ENCODE results near the gene ATP9B. TPM values are rescaled to one million over a fixed set of nuclear protein-coding genes. Genes with fewer than 3 reads are reported as not detected.

ATP9B gene
- total RNA-seq, 1 experiment from 2014 or later = 25.6 TPM

DNA sequence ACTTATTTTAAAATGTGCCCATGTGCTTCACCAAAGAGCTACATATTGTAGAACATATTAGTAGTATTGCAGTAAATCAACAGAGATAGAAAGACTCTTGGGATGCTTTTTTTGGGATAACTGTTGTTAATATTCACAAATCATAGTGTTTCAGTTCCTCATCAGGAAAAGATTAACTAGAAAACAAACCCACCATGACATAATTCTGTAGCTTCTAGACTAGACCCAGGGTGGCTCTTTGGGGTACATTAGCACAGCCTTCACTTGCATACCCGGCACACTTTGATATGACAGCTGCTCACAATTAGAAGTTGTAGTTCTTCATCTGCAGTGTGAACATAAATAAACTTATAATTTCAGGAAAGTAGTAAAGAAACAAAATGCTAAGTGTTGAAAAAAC, 154.2 kb downstream of the ATP9B start:
- no TSS peak for BruUV-seq (replicated peaks)
- intact Hi-C loops (cut with micrococcal nuclease; ENCODE audit: unreplicated experiment) = no loop called here
- Mint-ChIP-seq H3K27me3 (ENCODE audit: unreplicated experiment) (no peaks in the 10 kb centered on the region), H3K4me3 (ENCODE audit: low read depth, unreplicated experiment) (no peak overlapping the region), H3K27ac (ENCODE audit: unreplicated experiment) (no peak overlapping the region), H3K9me3 (ENCODE audit: low read depth, unreplicated experiment) (no peaks in the 10 kb centered on the region), H3K4me1 (ENCODE audit: low read depth, unreplicated experiment) (no peaks in the 10 kb centered on the region), H3K36me3 (ENCODE audit: insufficient read depth, unreplicated experiment) (no peaks in the 10 kb centered on the region)
- DNase-seq = no peak
- CTCF ChIA-PET = no interaction called here
- TF ChIP-seq, protein P1, sequence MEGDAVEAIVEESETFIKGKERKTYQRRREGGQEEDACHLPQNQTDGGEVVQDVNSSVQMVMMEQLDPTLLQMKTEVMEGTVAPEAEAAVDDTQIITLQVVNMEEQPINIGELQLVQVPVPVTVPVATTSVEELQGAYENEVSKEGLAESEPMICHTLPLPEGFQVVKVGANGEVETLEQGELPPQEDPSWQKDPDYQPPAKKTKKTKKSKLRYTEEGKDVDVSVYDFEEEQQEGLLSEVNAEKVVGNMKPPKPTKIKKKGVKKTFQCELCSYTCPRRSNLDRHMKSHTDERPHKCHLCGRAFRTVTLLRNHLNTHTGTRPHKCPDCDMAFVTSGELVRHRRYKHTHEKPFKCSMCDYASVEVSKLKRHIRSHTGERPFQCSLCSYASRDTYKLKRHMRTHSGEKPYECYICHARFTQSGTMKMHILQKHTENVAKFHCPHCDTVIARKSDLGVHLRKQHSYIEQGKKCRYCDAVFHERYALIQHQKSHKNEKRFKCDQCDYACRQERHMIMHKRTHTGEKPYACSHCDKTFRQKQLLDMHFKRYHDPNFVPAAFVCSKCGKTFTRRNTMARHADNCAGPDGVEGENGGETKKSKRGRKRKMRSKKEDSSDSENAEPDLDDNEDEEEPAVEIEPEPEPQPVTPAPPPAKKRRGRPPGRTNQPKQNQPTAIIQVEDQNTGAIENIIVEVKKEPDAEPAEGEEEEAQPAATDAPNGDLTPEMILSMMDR (IDR thresholded peaks at IDR 0.05; ENCODE audit: unreplicated experiment) = no peak

DNA sequence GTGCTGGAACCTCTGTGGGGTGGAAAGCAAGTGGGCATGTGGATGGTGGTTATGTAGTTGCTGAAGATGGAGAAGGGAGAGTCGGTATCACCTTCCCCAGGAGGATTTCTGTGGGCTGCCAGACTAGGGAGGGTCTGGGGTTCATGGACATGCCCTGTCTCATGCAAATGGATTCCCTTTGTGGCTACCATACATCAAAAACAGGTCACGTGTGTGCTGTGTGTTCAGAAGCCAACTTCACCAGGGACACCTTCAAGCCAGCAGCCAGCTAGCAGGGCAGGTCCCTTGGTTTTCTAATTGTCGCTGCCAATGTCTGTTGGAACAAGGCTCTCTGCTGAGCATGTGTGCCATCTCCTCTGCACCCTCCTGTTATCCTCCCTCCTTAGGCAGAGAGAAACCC, 155.2 kb downstream of the ATP9B start:
- Mint-ChIP-seq H3K4me3 (ENCODE audit: low read depth, unreplicated experiment) (no peak overlapping the region), H3K4me1 (ENCODE audit: low read depth, unreplicated experiment) (no peaks in the 10 kb centered on the region), H3K36me3 (ENCODE audit: insufficient read depth, unreplicated experiment) (no peaks in the 10 kb centered on the region), H3K27me3 (ENCODE audit: unreplicated experiment) (no peaks in the 10 kb centered on the region), H3K27ac (ENCODE audit: unreplicated experiment) (no peak overlapping the region), H3K9me3 (ENCODE audit: low read depth, unreplicated experiment) (no peaks in the 10 kb centered on the region)
- TF ChIP-seq, protein P1 (IDR thresholded peaks at IDR 0.05; ENCODE audit: unreplicated experiment) = no peak
- intact Hi-C loops (cut with micrococcal nuclease; ENCODE audit: unreplicated experiment) = no loop called here
- BruUV-seq (replicated peaks) = no TSS peak
- CTCF ChIA-PET = no interaction called here
- DNase-seq = no peak

DNA sequence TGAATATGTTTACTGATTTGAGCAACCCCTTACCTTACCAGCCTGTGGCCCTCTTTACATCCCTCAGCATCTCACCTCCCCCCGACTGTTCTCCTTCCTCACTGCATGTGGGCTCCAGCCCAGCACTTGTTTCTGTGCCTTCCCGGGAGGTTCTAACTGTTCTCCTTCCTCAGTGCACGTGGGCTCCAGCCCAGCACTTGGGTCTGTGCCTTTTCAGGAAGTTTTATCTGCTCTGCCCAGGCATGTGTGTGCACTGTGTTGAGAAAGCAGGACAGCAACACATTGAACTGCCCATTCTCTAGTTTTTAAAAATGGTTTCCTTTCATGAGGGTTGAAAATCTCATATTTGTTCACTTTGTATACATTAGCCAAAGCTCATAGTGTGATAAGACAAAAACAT, 158.4 kb downstream of the ATP9B start:
- BruUV-seq (replicated peaks) = no TSS peak
- H3K36me3 Mint-ChIP-seq (ENCODE audit: insufficient read depth, unreplicated experiment) = no peaks in the 10 kb centered on the region
- no peak overlapping the region for H3K4me3 Mint-ChIP-seq (ENCODE audit: low read depth, unreplicated experiment)
- peaks cover 2% of the 10 kb centered on the region for H3K9me3 Mint-ChIP-seq (ENCODE audit: low read depth, unreplicated experiment)
- no peaks in the 10 kb centered on the region for H3K27me3 Mint-ChIP-seq (ENCODE audit: unreplicated experiment)
- no peak overlapping the region for H3K27ac Mint-ChIP-seq (ENCODE audit: unreplicated experiment)
- no peaks in the 10 kb centered on the region for H3K4me1 Mint-ChIP-seq (ENCODE audit: low read depth, unreplicated experiment)
- TF ChIP-seq, protein P1 (IDR thresholded peaks at IDR 0.05; ENCODE audit: unreplicated experiment) = no peak
- CTCF ChIA-PET = no interaction called here
- intact Hi-C loops (cut with micrococcal nuclease; ENCODE audit: unreplicated experiment) = no loop called here
- no peak for DNase-seq

DNA sequence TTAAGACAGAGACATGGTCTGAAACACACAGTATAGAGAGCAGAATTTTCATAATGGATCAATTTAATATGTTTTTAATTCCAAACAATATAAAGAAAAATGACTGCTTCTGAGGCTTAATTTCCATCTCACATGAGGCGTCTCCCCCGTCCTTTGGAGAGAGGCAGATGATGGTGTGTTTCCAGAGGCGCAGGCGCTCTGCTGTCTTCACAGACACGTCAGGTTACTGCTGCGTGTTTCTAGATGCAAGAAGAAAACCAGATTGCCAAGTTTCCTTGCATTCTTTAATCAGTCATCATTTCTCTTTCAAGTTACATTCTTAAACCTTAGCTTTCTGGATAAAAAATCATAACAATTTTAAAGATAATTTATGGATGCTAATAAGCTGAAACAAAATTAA, 160.2 kb downstream of the ATP9B start:
- intact Hi-C loops (cut with micrococcal nuclease; ENCODE audit: unreplicated experiment) = no loop called here
- H3K27me3 Mint-ChIP-seq (ENCODE audit: unreplicated experiment) = no peaks in the 10 kb centered on the region
- no peak overlapping the region for H3K27ac Mint-ChIP-seq (ENCODE audit: unreplicated experiment)
- no peaks in the 10 kb centered on the region for H3K36me3 Mint-ChIP-seq (ENCODE audit: insufficient read depth, unreplicated experiment)
- no TSS peak for BruUV-seq (replicated peaks)
- no peaks in the 10 kb centered on the region for H3K4me1 Mint-ChIP-seq (ENCODE audit: low read depth, unreplicated experiment)
- TF ChIP-seq, protein P1 (IDR thresholded peaks at IDR 0.05; ENCODE audit: unreplicated experiment) = no peak
- DNase-seq = no peak
- peaks cover 2% of the 10 kb centered on the region for H3K9me3 Mint-ChIP-seq (ENCODE audit: low read depth, unreplicated experiment)
- CTCF ChIA-PET = no interaction called here
- no peak overlapping the region for H3K4me3 Mint-ChIP-seq (ENCODE audit: low read depth, unreplicated experiment)

DNA sequence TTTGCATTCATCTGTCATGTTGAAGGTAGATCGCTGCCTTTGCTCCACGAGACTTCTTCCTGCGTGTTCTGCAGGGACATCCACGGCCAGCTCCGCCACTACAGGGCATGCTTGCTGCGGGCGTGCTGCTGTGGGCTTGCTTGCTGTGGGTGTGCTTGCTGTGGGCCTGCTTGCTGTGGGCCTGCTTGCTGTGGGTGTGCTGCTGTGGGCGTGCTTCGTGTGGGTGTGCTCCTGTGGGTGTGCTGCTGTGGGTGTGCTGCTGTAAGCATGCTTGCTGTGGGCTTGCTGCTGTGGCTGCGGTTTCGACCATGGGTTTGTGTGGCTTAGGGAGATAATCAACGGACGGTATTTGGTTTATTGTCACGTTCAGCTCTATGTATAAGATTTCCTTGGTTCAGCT, 165.2 kb downstream of the ATP9B start:
- CTCF ChIA-PET = no interaction called here
- Mint-ChIP-seq H3K9me3 (ENCODE audit: low read depth, unreplicated experiment) (peaks cover 7% of the 10 kb centered on the region), H3K36me3 (ENCODE audit: insufficient read depth, unreplicated experiment) (no peaks in the 10 kb centered on the region), H3K4me3 (ENCODE audit: low read depth, unreplicated experiment) (no peak overlapping the region), H3K27me3 (ENCODE audit: unreplicated experiment) (no peaks in the 10 kb centered on the region), H3K27ac (ENCODE audit: unreplicated experiment) (no peak overlapping the region), H3K4me1 (ENCODE audit: low read depth, unreplicated experiment) (no peaks in the 10 kb centered on the region)
- no TSS peak for BruUV-seq (replicated peaks)
- TF ChIP-seq, protein P1 (IDR thresholded peaks at IDR 0.05; ENCODE audit: unreplicated experiment) = no peak
- intact Hi-C loops (cut with micrococcal nuclease; ENCODE audit: unreplicated experiment) = no loop called here
- no peak for DNase-seq
